Umbilical cord (tissue), 2 donors: ENCODE data around the gene MRPL32. TPM values are rescaled to one million over a fixed set of nuclear protein-coding genes. Genes with fewer than 3 reads are reported as not detected.

ENCODE experiments used
- DNase-seq: peaks from one replicate; pipeline ENCODE4 v3.0.0-alpha.2; 2015; ENCODE audit warnings: low spot score
- total RNA-seq: library from RNA; depleted of rRNA; stranded (reverse); fragments of >200 nt; gene quantifications from one replicate; pipeline ENCODE4 v1.2.3, GENCODE V29; 2014; ENCODE audit warnings: low replicate concordance; ENCODE audit not compliant: insufficient read depth

The MRPL32 gene
- total RNA-seq, 1 donor from 2014 or later, result 33.9 TPM

- DNase-seq, result no peak
These were observed 33.0 kb downstream of the MRPL32 start for GRCh38 chr7:42964849-42965805.

GRCh38 chr7:42967391-42967790 lies 35.2 kb downstream of the MRPL32 start:
- DNase-seq, result no peak

- DNase-seq, result peak; percentile 91
These were observed 40.7 kb downstream of the MRPL32 start for GRCh38 chr7:42972699-42973500.

- no peak for DNase-seq
These were observed 44.2 kb downstream of the MRPL32 start for GRCh38 chr7:42976371-42976770.

GRCh38 chr7:42978496-42978895 lies 46.3 kb downstream of the MRPL32 start:
- DNase-seq, result peak; percentile 41

GRCh38 chr7:42980084-42980483 lies 47.9 kb downstream of the MRPL32 start:
- DNase-seq, result no peak

- DNase-seq, result no peak
These were observed 48.3 kb downstream of the MRPL32 start for GRCh38 chr7:42980514-42980913.

GRCh38 chr7:42981601-42982000 lies 49.4 kb downstream of the MRPL32 start:
- DNase-seq, result no peak

- DNase-seq, result no peak
These were observed 50.5 kb downstream of the MRPL32 start for GRCh38 chr7:42982604-42983115.

- DNase-seq, result no peak
These were observed 52.0 kb downstream of the MRPL32 start for GRCh38 chr7:42984137-42984536.

GRCh38 chr7:42986213-42986612 lies 54.0 kb downstream of the MRPL32 start:
- no peak for DNase-seq

- no peak for DNase-seq
These were observed 54.6 kb downstream of the MRPL32 start for GRCh38 chr7:42986781-42987248.

Other genes with a start within 250 kb of the MRPL32 start
- gene C7orf25, start 20.3 kb upstream of the MRPL32 start, total RNA-seq, result 5.5 TPM
- 32.0 TPM for gene PSMA2, start 202 bp upstream of the MRPL32 start, total RNA-seq
- gene HECW1, start 180.3 kb downstream of the MRPL32 start, total RNA-seq, result 4.1 TPM